ENCODE data around the gene VWA1. TPM values are rescaled to one million over a fixed set of nuclear protein-coding genes. Genes with fewer than 3 reads are reported as not detected.

The VWA1 gene
- total and polyA plus RNA-seq, 2 experiments from 2014 or later = 7.2 to 31.5 TPM

- no peak for TF ChIP-seq CTCF (conservative IDR thresholded peaks at IDR 0.05; ENCODE audit: low read depth in 2 of 2)
- TF ChIP-seq EZH2 (IDR thresholded peaks at IDR 0.05; ENCODE audit: low read depth, unreplicated experiment) = no peak
- no peak for TF ChIP-seq NANOG (IDR thresholded peaks at IDR 0.05; ENCODE audit: borderline replicate concordance)
Measured at GRCh38 chr1:1490633-1491230, 55.2 kb downstream of the VWA1 start (continued).

- Histone ChIP-seq H3K4me1 (ENCODE audit: insufficient read depth) (no peaks in the 10 kb centered on the region), H4K20me1 (replicated peaks; ENCODE audit: insufficient read depth) (peaks cover 8% of the 10 kb centered on the region), H3K4me2 (no peak overlapping the region), H3K79me2 (replicated peaks; ENCODE audit: insufficient read depth) (no peaks in the 10 kb centered on the region), H3K27ac (ENCODE audit: low read depth) (no peak overlapping the region), H3K9me2 (ENCODE audit: insufficient read depth) (no peaks in the 10 kb centered on the region), H3K27me3 (ENCODE audit: insufficient read depth) (no peaks in the 10 kb centered on the region), H2AFZ (no peak overlapping the region), H3F3A (replicated peaks; ENCODE audit: low read depth) (0 out of 2 replicates have a peak, but pooled peaks cover 10% of the 10 kb centered on the region), H3K36me3 (ENCODE audit: insufficient read depth) (peaks cover 15% of the 10 kb centered on the region), H3K4me3 (no peak overlapping the region)
- Mint-ChIP-seq H3K4me3 (no peak overlapping the region), H3K9me3 (no peaks in the 10 kb centered on the region; the same call in 2 of the 3 replicates), H3K27me3 (ENCODE audit: insufficient read depth, low read depth, poor library complexity) (peaks cover 2% of the 10 kb centered on the region), H3K4me1 (no peaks in the 10 kb centered on the region; the same call in 2 of the 3 replicates), H3K27ac (no peak overlapping the region), H3K36me3 (ENCODE audit: low read depth) (peaks cover 66% of the 10 kb centered on the region)
- ATAC-seq (no peak), DNase-seq (ENCODE audit: low spot score) (no peak)
- TF ChIP-seq POLR2AphosphoS5 (IDR thresholded peaks at IDR 0.05; ENCODE audit: low read depth) = no peak
- TF ChIP-seq ZNF114 (CRISPR knock-in tag; IDR thresholded peaks at IDR 0.05) = no peak
- TF ChIP-seq EZH2phosphoT487 (IDR thresholded peaks at IDR 0.05; ENCODE audit: unreplicated experiment) = no peak
- no peak for TF ChIP-seq EZH2 (IDR thresholded peaks at IDR 0.05; ENCODE audit: low read depth, unreplicated experiment)
Measured at GRCh38 chr1:1491601-1492000, 56.1 kb downstream of the VWA1 start.

Other genes with a start within 250 kb of the VWA1 start
- gene TNFRSF18, start 229.1 kb upstream of the VWA1 start, total RNA-seq (2014; rRNA removed; shearing (Covaris generic)) = 0.58 and 1.5 TPM in 2 replicates
- 0.56 and 1.1 TPM in 2 replicates for gene TNFRSF18, start 229.1 kb upstream of the VWA1 start, polyA plus RNA-seq (2016; fragmentation: Nextera tagmentation; extraction: Ambion mirVana)
- not detected in 2 replicates for gene TNFRSF4, start 221.5 kb upstream of the VWA1 start, total RNA-seq (2014; rRNA removed; shearing (Covaris generic))
- not detected in 2 replicates for gene TNFRSF4, start 221.5 kb upstream of the VWA1 start, polyA plus RNA-seq (2016; fragmentation: Nextera tagmentation; extraction: Ambion mirVana)
- 51.6 and 62.6 TPM in 2 replicates for gene SDF4, start 203.7 kb upstream of the VWA1 start, total RNA-seq (2014; rRNA removed; shearing (Covaris generic))
- 45.0 and 49.2 TPM in 2 replicates for gene SDF4, start 203.7 kb upstream of the VWA1 start, polyA plus RNA-seq (2016; fragmentation: Nextera tagmentation; extraction: Ambion mirVana)
- 26.5 and 33.5 TPM in 2 replicates for gene B3GALT6, start 203.5 kb upstream of the VWA1 start, total RNA-seq (2014; rRNA removed; shearing (Covaris generic))
- 5.5 and 9.3 TPM in 2 replicates for gene B3GALT6, start 203.5 kb upstream of the VWA1 start, polyA plus RNA-seq (2016; fragmentation: Nextera tagmentation; extraction: Ambion mirVana)
- 3.0 and 4.1 TPM in 2 replicates for gene C1QTNF12, start 189.0 kb upstream of the VWA1 start, total RNA-seq (2014; rRNA removed; shearing (Covaris generic))
- 4.1 and 4.2 TPM in 2 replicates for gene C1QTNF12, start 189.0 kb upstream of the VWA1 start, polyA plus RNA-seq (2016; fragmentation: Nextera tagmentation; extraction: Ambion mirVana)
- 70.2 and 73.5 TPM in 2 replicates for gene UBE2J2, start 161.8 kb upstream of the VWA1 start, total RNA-seq (2014; rRNA removed; shearing (Covaris generic))
- 47.1 and 49.5 TPM in 2 replicates for gene UBE2J2, start 161.8 kb upstream of the VWA1 start, polyA plus RNA-seq (2016; fragmentation: Nextera tagmentation; extraction: Ambion mirVana)
- 0.70 and 1.4 TPM in 2 replicates for gene SCNN1D, start 155.3 kb upstream of the VWA1 start, total RNA-seq (2014; rRNA removed; shearing (Covaris generic))
- gene SCNN1D, start 155.3 kb upstream of the VWA1 start, polyA plus RNA-seq (2016; fragmentation: Nextera tagmentation; extraction: Ambion mirVana) = 1.7 and 1.8 TPM in 2 replicates
- gene ACAP3, start 127.8 kb upstream of the VWA1 start, total RNA-seq (2014; rRNA removed; shearing (Covaris generic)) = 27.7 and 31.9 TPM in 2 replicates
- 6.4 and 8.1 TPM in 2 replicates for gene ACAP3, start 127.8 kb upstream of the VWA1 start, polyA plus RNA-seq (2016; fragmentation: Nextera tagmentation; extraction: Ambion mirVana)
- gene PUSL1, start 127.1 kb upstream of the VWA1 start, total RNA-seq (2014; rRNA removed; shearing (Covaris generic)) = 49.9 and 55.8 TPM in 2 replicates
- gene PUSL1, start 127.1 kb upstream of the VWA1 start, polyA plus RNA-seq (2016; fragmentation: Nextera tagmentation; extraction: Ambion mirVana) = 41.5 and 43.9 TPM in 2 replicates
- 140 and 161 TPM in 2 replicates for gene INTS11, start 111.0 kb upstream of the VWA1 start, total RNA-seq (2014; rRNA removed; shearing (Covaris generic))
- gene INTS11, start 111.0 kb upstream of the VWA1 start, polyA plus RNA-seq (2016; fragmentation: Nextera tagmentation; extraction: Ambion mirVana) = 102 and 110 TPM in 2 replicates
- gene CPTP, start 110.9 kb upstream of the VWA1 start, total RNA-seq (2014; rRNA removed; shearing (Covaris generic)) = 12.9 and 13.5 TPM in 2 replicates
- 8.1 and 8.2 TPM in 2 replicates for gene CPTP, start 110.9 kb upstream of the VWA1 start, polyA plus RNA-seq (2016; fragmentation: Nextera tagmentation; extraction: Ambion mirVana)
- gene TAS1R3, start 104.4 kb upstream of the VWA1 start, total RNA-seq (2014; rRNA removed; shearing (Covaris generic)) = 0.14 TPM in 1 of 2 replicates, not detected in the other
- 0.12 TPM in 1 of 2 replicates, not detected in the other for gene TAS1R3, start 104.4 kb upstream of the VWA1 start, polyA plus RNA-seq (2016; fragmentation: Nextera tagmentation; extraction: Ambion mirVana)
- 62.7 and 69.7 TPM in 2 replicates for gene DVL1, start 86.3 kb upstream of the VWA1 start, total RNA-seq (2014; rRNA removed; shearing (Covaris generic))
- gene DVL1, start 86.3 kb upstream of the VWA1 start, polyA plus RNA-seq (2016; fragmentation: Nextera tagmentation; extraction: Ambion mirVana) = 13.5 and 15.4 TPM in 2 replicates
- 11.7 and 17.2 TPM in 2 replicates for gene MXRA8, start 77.1 kb upstream of the VWA1 start, total RNA-seq (2014; rRNA removed; shearing (Covaris generic))
- gene MXRA8, start 77.1 kb upstream of the VWA1 start, polyA plus RNA-seq (2016; fragmentation: Nextera tagmentation; extraction: Ambion mirVana) = 7.6 and 9.1 TPM in 2 replicates
- 156 and 167 TPM in 2 replicates for gene AURKAIP1, start 60.5 kb upstream of the VWA1 start, total RNA-seq (2014; rRNA removed; shearing (Covaris generic))
- gene AURKAIP1, start 60.5 kb upstream of the VWA1 start, polyA plus RNA-seq (2016; fragmentation: Nextera tagmentation; extraction: Ambion mirVana) = 355 and 369 TPM in 2 replicates
- gene CCNL2, start 36.4 kb upstream of the VWA1 start, total RNA-seq (2014; rRNA removed; shearing (Covaris generic)) = 146 and 147 TPM in 2 replicates
- gene CCNL2, start 36.4 kb upstream of the VWA1 start, polyA plus RNA-seq (2016; fragmentation: Nextera tagmentation; extraction: Ambion mirVana) = 99.4 and 115 TPM in 2 replicates
- gene MRPL20, start 28.4 kb upstream of the VWA1 start, total RNA-seq (2014; rRNA removed; shearing (Covaris generic)) = 158 and 173 TPM in 2 replicates
- 319 and 344 TPM in 2 replicates for gene MRPL20, start 28.4 kb upstream of the VWA1 start, polyA plus RNA-seq (2016; fragmentation: Nextera tagmentation; extraction: Ambion mirVana)
- 1.7 and 1.8 TPM in 2 replicates for gene ANKRD65, start 14.4 kb upstream of the VWA1 start, total RNA-seq (2014; rRNA removed; shearing (Covaris generic))
- 1.6 and 2.6 TPM in 2 replicates for gene ANKRD65, start 14.4 kb upstream of the VWA1 start, polyA plus RNA-seq (2016; fragmentation: Nextera tagmentation; extraction: Ambion mirVana)
- 0.45 and 1.2 TPM in 2 replicates for gene ATAD3C, start 14.0 kb downstream of the VWA1 start, total RNA-seq (2014; rRNA removed; shearing (Covaris generic))
- gene ATAD3C, start 14.0 kb downstream of the VWA1 start, polyA plus RNA-seq (2016; fragmentation: Nextera tagmentation; extraction: Ambion mirVana) = 1.1 and 1.3 TPM in 2 replicates
- gene ATAD3B, start 36.1 kb downstream of the VWA1 start, total RNA-seq (2014; rRNA removed; shearing (Covaris generic)) = 61.4 and 63.4 TPM in 2 replicates
- 32.3 and 37.8 TPM in 2 replicates for gene ATAD3B, start 36.1 kb downstream of the VWA1 start, polyA plus RNA-seq (2016; fragmentation: Nextera tagmentation; extraction: Ambion mirVana)
- 71.4 and 80.3 TPM in 2 replicates for gene ATAD3A, start 76.5 kb downstream of the VWA1 start, total RNA-seq (2014; rRNA removed; shearing (Covaris generic))
- 36.5 and 39.3 TPM in 2 replicates for gene ATAD3A, start 76.5 kb downstream of the VWA1 start, polyA plus RNA-seq (2016; fragmentation: Nextera tagmentation; extraction: Ambion mirVana)
- gene TMEM240, start 104.9 kb downstream of the VWA1 start, total RNA-seq (2014; rRNA removed; shearing (Covaris generic)) = 0.74 and 5.1 TPM in 2 replicates
- 1.8 and 1.9 TPM in 2 replicates for gene TMEM240, start 104.9 kb downstream of the VWA1 start, polyA plus RNA-seq (2016; fragmentation: Nextera tagmentation; extraction: Ambion mirVana)
- gene SSU72, start 139.2 kb downstream of the VWA1 start, total RNA-seq (2014; rRNA removed; shearing (Covaris generic)) = 148 and 163 TPM in 2 replicates
- 244 and 248 TPM in 2 replicates for gene SSU72, start 139.2 kb downstream of the VWA1 start, polyA plus RNA-seq (2016; fragmentation: Nextera tagmentation; extraction: Ambion mirVana)
- 11.1 and 15.1 TPM in 2 replicates for gene FNDC10, start 164.4 kb downstream of the VWA1 start, total RNA-seq (2014; rRNA removed; shearing (Covaris generic))
- gene FNDC10, start 164.4 kb downstream of the VWA1 start, polyA plus RNA-seq (2016; fragmentation: Nextera tagmentation; extraction: Ambion mirVana) = 7.7 and 8.6 TPM in 2 replicates
- gene MIB2, start 179.8 kb downstream of the VWA1 start, total RNA-seq (2014; rRNA removed; shearing (Covaris generic)) = 57.3 and 82.6 TPM in 2 replicates
- 104 and 120 TPM in 2 replicates for gene MIB2, start 179.8 kb downstream of the VWA1 start, polyA plus RNA-seq (2016; fragmentation: Nextera tagmentation; extraction: Ambion mirVana)
- gene MMP23B, start 196.5 kb downstream of the VWA1 start, total RNA-seq (2014; rRNA removed; shearing (Covaris generic)) = 12.5 and 15.8 TPM in 2 replicates
- 15.0 and 16.2 TPM in 2 replicates for gene MMP23B, start 196.5 kb downstream of the VWA1 start, polyA plus RNA-seq (2016; fragmentation: Nextera tagmentation; extraction: Ambion mirVana)
- gene CDK11B, start 223.3 kb downstream of the VWA1 start, total RNA-seq (2014; rRNA removed; shearing (Covaris generic)) = 19.8 and 22.4 TPM in 2 replicates
- 76.7 and 82.1 TPM in 2 replicates for gene CDK11B, start 223.3 kb downstream of the VWA1 start, polyA plus RNA-seq (2016; fragmentation: Nextera tagmentation; extraction: Ambion mirVana)